GM18498 (cell line): Measurements from ENCODE around the gene TLE4.

Experiments used
- ATAC-seq: cut with Tn5 transposase; IDR thresholded peaks from one replicate; pipeline ENCODE4 v1.9.1; 2021; ENCODE audit warnings: mild to moderate bottlenecking, moderate library complexity; ENCODE audit not compliant: unreplicated experiment

TLE4 gene

GRCh38 chr9:79660615-79661014, 88.8 kb downstream of the TLE4 start:
- no peak for ATAC-seq

- no peak for ATAC-seq
These were observed 89.5 kb downstream of the TLE4 start for GRCh38 chr9:79661279-79661678.

- no peak for ATAC-seq
These were observed 90.2 kb downstream of the TLE4 start for GRCh38 chr9:79661886-79662536.

- ATAC-seq, result no peak
These were observed 90.8 kb downstream of the TLE4 start for GRCh38 chr9:79662537-79662956.

GRCh38 chr9:79663300-79663699, 91.5 kb downstream of the TLE4 start:
- ATAC-seq, result no peak

GRCh38 chr9:79663878-79664277, 92.1 kb downstream of the TLE4 start:
- no peak for ATAC-seq

GRCh38 chr9:79664375-79664831, 92.6 kb downstream of the TLE4 start:
- no peak for ATAC-seq

- ATAC-seq, result no peak
These were observed 93.6 kb downstream of the TLE4 start for GRCh38 chr9:79665369-79665768.

GRCh38 chr9:79665931-79666330, 94.2 kb downstream of the TLE4 start:
- no peak for ATAC-seq

GRCh38 chr9:79667120-79667519, 95.4 kb downstream of the TLE4 start:
- ATAC-seq, result no peak

- no peak for ATAC-seq
These were observed 96.2 kb downstream of the TLE4 start for GRCh38 chr9:79667817-79668436.

GRCh38 chr9:79668956-79669355, 97.2 kb downstream of the TLE4 start:
- no peak for ATAC-seq

- ATAC-seq, result no peak
These were observed 98.7 kb downstream of the TLE4 start for GRCh38 chr9:79670269-79670961.

GRCh38 chr9:79671558-79671957, 99.8 kb downstream of the TLE4 start:
- no peak for ATAC-seq

- ATAC-seq, result no peak
These were observed 100.5 kb downstream of the TLE4 start for GRCh38 chr9:79672236-79672635.

GRCh38 chr9:79672891-79673290, 101.1 kb downstream of the TLE4 start:
- ATAC-seq, result no peak

- ATAC-seq, result peak; percentile 88
These were observed 101.8 kb downstream of the TLE4 start for GRCh38 chr9:79673614-79674013.

- peak; percentile 38 for ATAC-seq
These were observed 102.5 kb downstream of the TLE4 start for GRCh38 chr9:79674052-79674777.

GRCh38 chr9:79681576-79681975, 109.8 kb downstream of the TLE4 start:
- no peak for ATAC-seq

GRCh38 chr9:79682076-79682736, 110.4 kb downstream of the TLE4 start:
- no peak for ATAC-seq

- ATAC-seq, result no peak
These were observed 112.3 kb downstream of the TLE4 start for GRCh38 chr9:79684059-79684458.
